ENCODE data around the gene IGF2BP1.

DNA sequence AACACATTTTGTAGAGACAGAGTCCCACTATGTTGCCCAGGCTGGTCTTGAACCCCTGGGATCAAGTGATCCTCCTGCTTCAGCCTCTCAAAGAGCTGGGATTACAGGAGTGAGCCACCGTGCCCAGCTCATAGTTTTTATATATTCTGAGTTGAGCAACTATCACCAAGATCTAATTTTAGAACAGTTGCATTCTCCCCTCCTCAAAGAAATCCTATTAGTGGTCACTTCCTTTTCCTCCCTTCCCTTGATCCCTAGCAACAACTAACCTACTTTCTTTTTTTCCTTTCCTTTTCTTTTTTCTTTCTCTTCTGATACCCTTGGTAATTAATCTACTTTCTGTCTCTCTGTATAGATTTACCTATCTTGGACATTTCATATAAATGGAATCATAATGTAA is 73.9 kb downstream of the IGF2BP1 start:
- TF ChIP-seq CTCF (IDR thresholded peaks at IDR 0.05), result no peak
- TF ChIP-seq ZFX (IDR thresholded peaks at IDR 0.05; ENCODE audit: borderline replicate concordance), result no peak
